ENCODE data around the gene TYMP.

The TYMP gene

GRCh38 chr22:50561401-50562358 lies 31.9 kb upstream of the TYMP start:
- peaks cover 21% of the 10 kb centered on the region for H3K4me1 ChIP-seq (ENCODE audit: control insufficient read depth, insufficient read depth, low read length)
- DNase-seq (ENCODE audit: low read depth) = no peak
- no peak overlapping the region for H3K4me3 ChIP-seq (ENCODE audit: low read length)
- H3K36me3 ChIP-seq (ENCODE audit: control insufficient read depth, insufficient read depth, low read length, severe bottlenecking) = no peaks in the 10 kb centered on the region
- peaks cover 5% of the 10 kb centered on the region for H3K27me3 ChIP-seq (replicated peaks; ENCODE audit: control insufficient read depth, insufficient read depth, low read length)
- no peaks in the 10 kb centered on the region for H3K9me3 ChIP-seq (ENCODE audit: control insufficient read depth, low read length)
- no peak overlapping the region for H3K9ac ChIP-seq (ENCODE audit: low read length)

GRCh38 chr22:50560034-50560433 lies 30.2 kb upstream of the TYMP start:
- Histone ChIP-seq H3K36me3 (ENCODE audit: control insufficient read depth, insufficient read depth, low read length, severe bottlenecking) (no peaks in the 10 kb centered on the region), H3K4me3 (ENCODE audit: low read length) (no peak overlapping the region), H3K9ac (ENCODE audit: low read length) (no peak overlapping the region), H3K27me3 (replicated peaks; ENCODE audit: control insufficient read depth, insufficient read depth, low read length) (peaks cover 5% of the 10 kb centered on the region), H3K9me3 (ENCODE audit: control insufficient read depth, low read length) (no peaks in the 10 kb centered on the region), H3K4me1 (ENCODE audit: control insufficient read depth, insufficient read depth, low read length) (peaks cover 16% of the 10 kb centered on the region)
- no peak for DNase-seq (ENCODE audit: low read depth)

GRCh38 chr22:50556703-50557102 lies 26.9 kb upstream of the TYMP start:
- Histone ChIP-seq H3K4me3 (ENCODE audit: low read length) (no peak overlapping the region), H3K4me1 (ENCODE audit: control insufficient read depth, insufficient read depth, low read length) (no peaks in the 10 kb centered on the region), H3K9me3 (ENCODE audit: control insufficient read depth, low read length) (no peaks in the 10 kb centered on the region), H3K36me3 (ENCODE audit: control insufficient read depth, insufficient read depth, low read length, severe bottlenecking) (no peaks in the 10 kb centered on the region), H3K27me3 (replicated peaks; ENCODE audit: control insufficient read depth, insufficient read depth, low read length) (peaks cover 12% of the 10 kb centered on the region), H3K9ac (ENCODE audit: low read length) (no peak overlapping the region)
- no peak for DNase-seq (ENCODE audit: low read depth)

- Histone ChIP-seq H3K36me3 (ENCODE audit: control insufficient read depth, insufficient read depth, low read length, severe bottlenecking) (no peaks in the 10 kb centered on the region), H3K9ac (ENCODE audit: low read length) (no peak overlapping the region), H3K4me1 (ENCODE audit: control insufficient read depth, insufficient read depth, low read length) (no peaks in the 10 kb centered on the region), H3K27me3 (replicated peaks; ENCODE audit: control insufficient read depth, insufficient read depth, low read length) (peaks cover 18% of the 10 kb centered on the region), H3K9me3 (ENCODE audit: control insufficient read depth, low read length) (no peaks in the 10 kb centered on the region), H3K4me3 (ENCODE audit: low read length) (no peak overlapping the region)
- no peak for DNase-seq (ENCODE audit: low read depth)
Observed at GRCh38 chr22:50553310-50553709, 23.5 kb upstream of the TYMP start.

DNA sequence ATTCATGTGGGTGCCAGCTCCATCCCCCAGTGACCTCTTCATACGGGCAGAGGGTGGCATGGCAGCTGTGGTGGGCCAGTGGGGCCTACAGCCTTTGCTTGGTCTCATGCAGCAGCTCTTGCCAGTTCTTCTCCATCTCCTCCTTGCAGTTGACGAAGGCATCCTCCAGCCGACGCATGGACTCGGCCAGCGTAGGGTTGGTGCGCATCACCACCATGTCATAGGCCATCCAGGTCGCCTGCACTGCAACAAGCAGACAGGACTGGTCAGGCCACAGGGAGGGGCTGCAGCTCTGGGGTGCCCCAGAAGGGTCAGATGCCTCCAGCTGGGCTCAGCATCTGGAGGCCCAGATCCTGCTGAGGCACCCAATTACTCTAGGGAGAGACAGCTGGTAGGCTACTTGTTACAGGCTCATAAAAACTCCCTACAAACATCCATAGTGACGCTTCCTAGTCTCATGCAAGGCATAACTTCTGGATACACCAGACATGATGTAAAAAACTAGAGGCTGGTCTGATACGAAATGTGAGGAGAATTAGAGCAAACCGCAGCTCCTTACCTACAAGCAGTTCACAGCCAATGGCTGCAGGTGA lies 21.4 kb upstream of the TYMP start:
- Histone ChIP-seq H3K36me3 (ENCODE audit: control insufficient read depth, insufficient read depth, low read length, severe bottlenecking) (no peaks in the 10 kb centered on the region), H3K4me1 (ENCODE audit: control insufficient read depth, insufficient read depth, low read length) (peaks cover 2% of the 10 kb centered on the region), H3K4me3 (ENCODE audit: low read length) (no peak overlapping the region), H3K9ac (ENCODE audit: low read length) (no peak overlapping the region), H3K9me3 (ENCODE audit: control insufficient read depth, low read length) (no peaks in the 10 kb centered on the region), H3K27me3 (replicated peaks; ENCODE audit: control insufficient read depth, insufficient read depth, low read length) (peaks cover 24% of the 10 kb centered on the region)
- DNase-seq (ENCODE audit: low read depth) = no peak

DNA sequence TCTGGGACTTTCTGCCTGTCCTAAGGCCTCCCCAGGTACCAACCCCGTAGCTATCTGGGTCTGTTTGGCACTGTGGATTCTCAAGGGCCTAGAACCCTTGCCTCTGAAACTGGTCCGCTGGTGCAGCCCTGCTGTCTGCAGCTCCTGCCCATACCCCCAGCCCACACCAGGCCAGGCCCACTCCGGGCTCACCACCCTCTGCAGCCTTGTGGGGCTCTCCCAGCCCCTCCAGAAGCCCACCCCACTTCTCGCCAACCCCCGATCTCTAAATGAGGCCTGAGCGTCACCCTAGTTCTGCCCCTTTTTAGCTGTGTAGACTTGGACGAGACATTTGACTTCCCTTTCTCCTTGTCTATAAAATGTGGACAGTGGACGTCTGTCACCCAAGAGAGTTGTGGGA lies 20.6 kb upstream of the TYMP start:
- Histone ChIP-seq H3K9ac (ENCODE audit: low read length) (no peak overlapping the region), H3K4me3 (ENCODE audit: low read length) (no peak overlapping the region), H3K27me3 (replicated peaks; ENCODE audit: control insufficient read depth, insufficient read depth, low read length) (peaks cover 28% of the 10 kb centered on the region), H3K4me1 (ENCODE audit: control insufficient read depth, insufficient read depth, low read length) (peaks cover 8% of the 10 kb centered on the region), H3K9me3 (ENCODE audit: control insufficient read depth, low read length) (no peaks in the 10 kb centered on the region), H3K36me3 (ENCODE audit: control insufficient read depth, insufficient read depth, low read length, severe bottlenecking) (no peaks in the 10 kb centered on the region)
- DNase-seq (ENCODE audit: low read depth) = no peak

GRCh38 chr22:50548921-50549790 lies 19.3 kb upstream of the TYMP start:
- Histone ChIP-seq H3K9me3 (ENCODE audit: control insufficient read depth, low read length) (no peaks in the 10 kb centered on the region), H3K4me1 (ENCODE audit: control insufficient read depth, insufficient read depth, low read length) (peaks cover 11% of the 10 kb centered on the region), H3K9ac (ENCODE audit: low read length) (no peak overlapping the region), H3K36me3 (ENCODE audit: control insufficient read depth, insufficient read depth, low read length, severe bottlenecking) (no peaks in the 10 kb centered on the region), H3K27me3 (replicated peaks; ENCODE audit: control insufficient read depth, insufficient read depth, low read length) (peaks cover 28% of the 10 kb centered on the region), H3K4me3 (ENCODE audit: low read length) (no peak overlapping the region)
- no peak for DNase-seq (ENCODE audit: low read depth)

DNA sequence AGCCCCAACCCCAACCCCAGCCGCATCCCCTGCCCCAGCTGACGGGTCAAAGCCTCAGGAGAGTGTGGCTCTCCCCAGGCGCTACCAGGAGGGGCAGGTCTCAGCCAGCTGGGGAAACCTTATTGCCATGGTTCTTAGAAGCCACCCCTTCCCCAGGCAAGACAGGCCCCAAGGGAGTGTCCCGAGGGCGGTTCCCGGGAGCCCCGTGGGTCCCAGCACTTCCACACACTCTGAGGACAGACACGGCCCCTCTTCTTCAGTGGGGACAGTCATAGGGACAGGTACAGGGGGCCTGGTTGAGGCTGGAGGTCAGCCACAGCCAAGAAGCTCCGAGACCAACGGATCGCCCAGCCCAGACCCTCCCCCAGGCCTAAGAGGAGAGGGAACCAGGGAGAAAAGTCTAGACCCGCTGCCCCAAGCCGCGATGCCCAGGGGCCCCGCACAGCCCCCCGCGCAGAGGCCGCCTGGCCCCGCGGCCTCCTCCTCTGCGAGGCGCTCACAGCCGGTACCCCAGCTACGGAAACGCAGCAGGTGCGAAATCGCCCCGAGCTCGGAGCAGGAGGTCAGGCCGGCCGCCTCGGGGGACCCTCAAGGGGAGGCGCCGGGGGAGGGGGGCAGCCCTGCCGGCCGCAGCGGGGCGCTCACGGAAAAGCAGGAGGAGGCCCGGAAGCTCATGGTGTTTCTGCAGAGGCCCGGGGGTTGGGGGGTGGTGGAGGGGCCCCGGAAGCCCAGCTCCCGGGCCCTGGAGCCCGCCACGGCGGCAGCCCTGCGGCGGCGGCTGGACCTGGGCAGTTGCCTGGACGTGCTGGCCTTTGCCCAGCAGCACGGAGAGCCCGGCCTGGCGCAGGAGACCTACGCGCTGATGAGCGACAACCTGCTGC lies 18.5 kb upstream of the TYMP start:
- peaks cover 14% of the 10 kb centered on the region for H3K4me1 ChIP-seq (ENCODE audit: control insufficient read depth, insufficient read depth, low read length)
- no peak for DNase-seq (ENCODE audit: low read depth)
- H3K4me3 ChIP-seq (ENCODE audit: low read length) = no peak overlapping the region
- H3K9me3 ChIP-seq (ENCODE audit: control insufficient read depth, low read length) = no peaks in the 10 kb centered on the region
- no peaks in the 10 kb centered on the region for H3K36me3 ChIP-seq (ENCODE audit: control insufficient read depth, insufficient read depth, low read length, severe bottlenecking)
- H3K27me3 ChIP-seq (replicated peaks; ENCODE audit: control insufficient read depth, insufficient read depth, low read length) = peaks cover 26% of the 10 kb centered on the region
- no peak overlapping the region for H3K9ac ChIP-seq (ENCODE audit: low read length)

- no peak for DNase-seq (ENCODE audit: low read depth)
- H3K27me3 ChIP-seq (replicated peaks; ENCODE audit: control insufficient read depth, insufficient read depth, low read length) = peaks cover 24% of the 10 kb centered on the region
- peaks cover 17% of the 10 kb centered on the region for H3K4me1 ChIP-seq (ENCODE audit: control insufficient read depth, insufficient read depth, low read length)
- H3K36me3 ChIP-seq (ENCODE audit: control insufficient read depth, insufficient read depth, low read length, severe bottlenecking) = no peaks in the 10 kb centered on the region
- H3K9me3 ChIP-seq (ENCODE audit: control insufficient read depth, low read length) = no peaks in the 10 kb centered on the region
- peak overlapping the region; percentile 17 for H3K4me3 ChIP-seq (ENCODE audit: low read length)
- peak overlapping the region; percentile 10 for H3K9ac ChIP-seq (ENCODE audit: low read length)
Observed at GRCh38 chr22:50547263-50547985, 17.6 kb upstream of the TYMP start.

All from adipocyte (in vitro differentiated cells).